PFSK-1 (cell line): Measurements from ENCODE around the gene ZXDC.

Experiments used
- FOXP2 ChIP-seq: optimal IDR thresholded peaks from 2 replicates; pipeline ENCODE3; 2011; ENCODE audit warnings: borderline replicate concordance, control low read depth, inconsistent platforms; ENCODE audit not compliant: insufficient read depth; ENCODE audit errors: extremely low read length, extremely low read depth
- POLR2AphosphoS5 ChIP-seq: IDR thresholded peaks from 2 replicates; pipeline ENCODE4 v1.6.1; 2012; ENCODE audit warnings: low read depth, mild to moderate bottlenecking, control low read depth, low read length, moderate library complexity
- REST ChIP-seq, 2 experiments: IDR thresholded peaks; 2 replicates each; pipeline versions ENCODE4 v1.6.1 to v1.8.0; 2011 to 2012; ENCODE audit warnings: low read depth in 2 of 2, low read length in 2 of 2, control low read depth in 1 of 2, inconsistent platforms in 1 of 2, mild to moderate bottlenecking in 1 of 2, moderate library complexity in 1 of 2; ENCODE audit not compliant: insufficient read depth in 1 of 2
- SIN3A ChIP-seq: IDR thresholded peaks from 2 replicates; pipeline ENCODE4 v1.6.1; 2012; ENCODE audit warnings: mild to moderate bottlenecking, low read length, moderate library complexity, borderline replicate concordance; ENCODE audit not compliant: insufficient read depth
- TAF1 ChIP-seq: IDR thresholded peaks from 2 replicates; pipeline ENCODE4 v1.6.1; 2012; ENCODE audit warnings: low read length, control low read depth, borderline replicate concordance; ENCODE audit not compliant: insufficient read depth

Gene ZXDC

GRCh38 chr3:126466886-126467610 is 8.6 kb downstream of the ZXDC start:
- TF ChIP-seq REST (IDR thresholded peaks at IDR 0.05; ENCODE audit: insufficient read depth in 1 of 2, low read depth in 2 of 2, low read length in 2 of 2) (no peak), SIN3A (no peak), TAF1 (no peak), POLR2AphosphoS5 (no peak), FOXP2 (no peak)

- TF ChIP-seq TAF1 (no peak), POLR2AphosphoS5 (no peak), SIN3A (no peak), REST (IDR thresholded peaks at IDR 0.05; ENCODE audit: insufficient read depth in 1 of 2, low read depth in 2 of 2, low read length in 2 of 2) (no peak), FOXP2 (no peak)
Measured at GRCh38 chr3:126465928-126466544, 9.7 kb downstream of the ZXDC start.

- TF ChIP-seq REST (IDR thresholded peaks at IDR 0.05; ENCODE audit: insufficient read depth in 1 of 2, low read depth in 2 of 2, low read length in 2 of 2) = no peak
- no peak for TF ChIP-seq FOXP2
- TF ChIP-seq SIN3A = no peak
- no peak for TF ChIP-seq TAF1
- TF ChIP-seq POLR2AphosphoS5 = no peak
Measured at GRCh38 chr3:126464997-126465396, 10.7 kb downstream of the ZXDC start.

GRCh38 chr3:126464494-126464893 is 11.2 kb downstream of the ZXDC start:
- TF ChIP-seq REST (IDR thresholded peaks at IDR 0.05; ENCODE audit: insufficient read depth in 1 of 2, low read depth in 2 of 2, low read length in 2 of 2) (no peak), SIN3A (no peak), POLR2AphosphoS5 (no peak), FOXP2 (no peak), TAF1 (no peak)
